SH-SY5Y (cell line): ENCODE measurements around the gene STAMBP.

ENCODE experiments used
- GATA2 ChIP-seq: IDR thresholded peaks from 2 replicates; pipeline ENCODE4 v1.6.1; 2011; ENCODE audit warnings: mild to moderate bottlenecking, low read depth, low read length
- GATA3 ChIP-seq: IDR thresholded peaks from 2 replicates; pipeline ENCODE4 v1.6.1; 2011; ENCODE audit warnings: low read depth, mild to moderate bottlenecking, low read length, moderate library complexity

The STAMBP gene

GRCh38 chr2:73891276-73891901 lies 62.6 kb downstream of the STAMBP start:
- TF ChIP-seq GATA2 (no peak), GATA3 (no peak)

GRCh38 chr2:73892631-73893329 lies 64.0 kb downstream of the STAMBP start, which contains the start of gene ACTG2:
ACTG2 (plus strand) TSS chr2:73893008; CDS start chr2:73901312, 8,304 bp downstream.
- TF ChIP-seq GATA2: no peak
- TF ChIP-seq GATA3: no peak

DNA sequence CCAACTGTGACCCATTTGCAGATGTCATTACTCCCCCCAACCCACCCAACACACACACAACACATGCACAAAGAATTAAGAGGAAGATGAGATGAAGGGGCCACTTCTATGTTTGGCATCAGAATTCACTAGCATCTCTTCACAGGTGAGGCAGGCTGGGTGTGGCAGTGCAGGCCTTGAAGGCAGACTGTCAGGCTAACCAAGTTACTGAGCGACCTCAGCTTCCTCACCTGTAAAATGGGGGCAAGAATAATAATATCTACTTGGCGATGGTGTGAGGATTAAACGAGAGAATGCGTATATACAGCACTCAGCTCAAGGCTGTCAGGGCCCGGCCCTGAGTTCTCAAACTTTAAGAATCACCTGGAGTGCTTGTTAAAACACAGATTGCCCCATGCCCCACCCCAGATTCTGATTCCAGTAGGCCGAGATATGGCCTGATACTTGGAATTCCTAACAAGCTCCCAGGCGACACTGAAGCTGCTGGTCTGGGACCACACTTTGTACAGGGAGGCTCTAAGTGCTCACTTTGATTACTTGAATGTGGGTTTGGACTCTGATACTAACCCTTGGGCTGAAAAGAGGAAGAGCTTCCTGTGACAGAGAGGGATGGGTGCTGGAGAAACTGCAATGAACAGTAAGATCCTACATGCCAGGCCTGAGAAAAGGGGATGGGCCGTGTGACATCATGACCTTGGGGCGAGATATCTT lies 65.2 kb downstream of the STAMBP start:
- TF ChIP-seq GATA2: no peak
- no peak for TF ChIP-seq GATA3

DNA sequence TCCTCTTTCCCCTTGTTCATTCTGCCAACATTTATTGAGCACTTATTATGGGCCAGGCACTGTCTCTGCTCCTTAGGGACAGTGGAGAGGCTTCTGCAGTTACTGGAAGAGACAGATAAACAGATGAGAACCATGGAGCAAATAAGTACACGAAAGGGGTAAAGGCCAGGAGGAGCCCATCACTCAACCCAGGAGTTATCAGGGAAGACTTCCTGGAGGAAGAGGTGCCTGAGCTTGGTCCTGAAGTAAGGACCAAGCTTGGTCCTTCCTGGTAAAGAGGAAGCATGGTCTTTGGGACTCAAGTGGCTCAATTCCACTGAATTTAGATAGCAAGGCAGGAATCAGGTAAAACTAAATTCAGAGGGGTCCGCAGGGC lies 65.7 kb downstream of the STAMBP start:
- TF ChIP-seq GATA2 (no peak), GATA3 (no peak)

GRCh38 chr2:73894877-73895276 lies 66.1 kb downstream of the STAMBP start:
- TF ChIP-seq GATA3 (no peak), GATA2 (no peak)

DNA sequence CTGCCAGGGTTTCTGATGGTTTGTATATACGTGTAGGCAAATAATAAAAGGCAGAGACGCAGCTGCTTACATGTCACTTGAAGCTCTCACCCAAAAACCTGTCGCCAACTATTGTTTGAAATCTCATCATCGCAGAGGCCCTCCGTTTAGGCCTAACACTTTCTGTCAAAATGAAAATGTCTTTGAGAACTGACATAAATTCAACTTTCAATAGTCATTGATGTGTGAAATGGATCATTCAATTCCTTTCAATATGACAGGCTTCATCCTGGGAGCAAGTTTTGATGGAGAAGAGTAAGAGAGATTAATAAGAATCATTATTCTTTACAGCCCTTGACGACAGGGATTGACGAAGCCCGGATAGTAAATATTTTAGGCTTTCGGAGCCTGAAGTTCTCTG lies 66.7 kb downstream of the STAMBP start:
- TF ChIP-seq GATA2: no peak
- TF ChIP-seq GATA3: no peak

GRCh38 chr2:73896362-73897239 lies 67.8 kb downstream of the STAMBP start:
- TF ChIP-seq GATA3: no peak
- TF ChIP-seq GATA2: no peak

GRCh38 chr2:73897240-73897583 lies 68.5 kb downstream of the STAMBP start:
- TF ChIP-seq GATA2 (no peak), GATA3 (no peak)

GRCh38 chr2:73897934-73898333 lies 69.2 kb downstream of the STAMBP start:
- TF ChIP-seq GATA2 (no peak), GATA3 (no peak)

DNA sequence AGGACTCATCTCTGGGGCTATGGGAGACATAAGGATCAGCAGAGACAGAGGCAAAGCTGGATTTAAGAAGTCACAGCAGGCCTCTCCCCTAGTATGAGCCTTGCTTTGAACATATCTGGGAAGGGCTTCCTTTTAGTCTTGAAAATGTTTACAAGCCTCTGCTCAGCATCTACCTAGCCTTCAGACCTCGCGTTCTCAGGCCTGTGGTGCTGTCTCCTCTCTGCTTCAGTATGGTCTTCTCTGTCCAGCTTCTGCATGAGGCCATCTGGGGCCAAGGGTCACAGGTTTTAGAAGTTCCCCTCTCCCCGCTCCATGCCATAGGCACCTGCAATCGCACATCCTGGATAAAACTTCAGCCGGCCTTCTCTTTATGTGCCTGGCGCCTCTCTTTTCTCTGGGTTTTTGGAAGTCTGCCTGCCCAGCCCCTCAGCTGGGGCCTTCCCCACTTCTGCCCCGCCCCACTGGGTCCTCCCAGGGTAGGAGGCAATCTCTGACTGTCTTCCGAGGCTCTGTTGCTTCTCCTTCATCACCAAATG lies 71.1 kb downstream of the STAMBP start:
- TF ChIP-seq GATA2: no peak

DNA sequence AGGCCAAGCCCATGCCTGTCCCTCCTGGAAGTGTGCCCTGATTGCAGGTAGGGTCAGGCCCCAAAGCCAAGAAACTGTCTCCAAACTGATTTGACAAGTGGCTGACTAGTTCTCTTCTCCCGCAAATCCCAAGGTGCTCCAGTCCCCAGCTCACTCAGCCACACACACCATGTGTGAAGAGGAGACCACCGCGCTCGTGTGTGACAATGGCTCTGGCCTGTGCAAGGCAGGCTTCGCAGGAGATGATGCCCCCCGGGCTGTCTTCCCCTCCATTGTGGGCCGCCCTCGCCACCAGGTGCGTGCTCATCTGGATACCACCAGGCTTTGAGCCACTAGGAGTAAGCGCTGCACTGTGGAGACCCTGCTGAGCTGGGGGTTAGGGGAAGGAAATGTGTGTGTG lies 72.4 kb downstream of the STAMBP start:
- TF ChIP-seq GATA3: no peak
- no peak for TF ChIP-seq GATA2

GRCh38 chr2:73902284-73902683 lies 73.5 kb downstream of the STAMBP start:
- TF ChIP-seq GATA3: no peak
- no peak for TF ChIP-seq GATA2

DNA sequence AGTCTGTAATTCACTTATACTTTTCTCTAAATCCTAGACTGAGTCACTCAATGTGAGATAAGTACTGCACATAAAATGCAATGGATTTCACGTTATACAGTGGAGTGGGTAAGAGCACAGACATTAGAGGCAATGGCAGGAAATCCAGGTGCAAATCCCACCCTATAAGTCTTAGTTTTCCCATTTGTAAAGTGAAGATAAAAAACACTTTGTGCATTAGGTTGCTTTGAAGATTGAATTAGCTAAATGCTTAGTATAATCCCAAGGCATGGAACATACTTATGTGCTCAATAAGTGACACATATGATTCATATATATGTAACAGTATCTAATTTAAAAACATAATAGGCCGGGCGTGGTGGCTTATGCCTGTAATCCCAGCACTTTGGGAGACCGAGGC lies 74.6 kb downstream of the STAMBP start:
- TF ChIP-seq GATA2: no peak
- no peak for TF ChIP-seq GATA3

DNA sequence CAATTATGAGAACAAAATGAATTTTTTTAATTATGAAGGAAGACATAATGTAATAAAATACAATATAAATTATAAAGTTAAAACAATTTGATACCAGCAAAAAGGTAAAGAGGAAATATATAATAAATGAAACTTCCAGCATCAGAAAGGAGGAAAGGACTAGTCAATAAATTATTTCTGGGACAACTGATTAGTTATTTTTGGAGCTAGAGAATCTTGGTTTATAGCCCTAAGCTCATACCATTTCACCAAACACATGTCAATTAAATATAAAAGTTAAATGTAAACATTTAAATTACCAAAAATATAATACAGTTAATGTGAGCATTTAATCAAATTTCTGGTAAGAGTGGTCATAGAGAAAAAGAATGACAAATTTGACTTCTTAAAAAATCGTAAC lies 76.2 kb downstream of the STAMBP start:
- TF ChIP-seq GATA2 (no peak), GATA3 (no peak)
